Left lung (tissue), 10 donors: ENCODE data around the gene TTLL12. TPM values are rescaled to one million over a fixed set of nuclear protein-coding genes. Genes with fewer than 3 reads are reported as not detected.

Experiments
- ATAC-seq: fragments of 200-7000 bp; cut with Tn5 transposase; one replicate; pipeline ENCODE4 v1.9.1; 2020; ENCODE audit warnings: moderate library complexity
- DNase-seq, 4 donors: peaks; one replicate each; pipeline ENCODE4 v3.0.0-alpha.2; 2013 to 2020
- H3K27ac ChIP-seq, 2 donors: fragments of 200-600 bp; sonication (generic) in 1 of 2; one replicate each; pipeline versions ENCODE4 v1.5.0 to v1.8.0; 2020 to 2021
- H3K27me3 ChIP-seq, 2 donors: fragments of 200-600 bp; sonication (generic) in 1 of 2; one replicate each; pipeline versions ENCODE4 v1.5.0 to v1.8.0; 2020 to 2021
- H3K36me3 ChIP-seq, 2 donors: fragments of 200-600 bp; sonication (generic) in 1 of 2; one replicate each; pipeline versions ENCODE4 v1.5.0 to v1.8.0; 2020 to 2021
- H3K4me1 ChIP-seq, 2 donors: fragments of 200-600 bp; one replicate each; pipeline ENCODE4 v1.8.0; 2021
- H3K4me3 ChIP-seq, 2 donors: fragments of 200-600 bp; sonication (generic) in 1 of 2; one replicate each; pipeline versions ENCODE4 v1.5.0 to v1.8.0; 2020 to 2021; ENCODE audit warnings: mild to moderate bottlenecking in 1 of 2
- H3K9me3 ChIP-seq, 2 donors: fragments of 200-600 bp; sonication (generic) in 1 of 2; one replicate each; pipeline versions ENCODE4 v1.5.0 to v1.8.0; 2020 to 2021
- CTCF ChIP-seq, 2 donors: fragments of 200-600 bp; sonication (generic) in 1 of 2; IDR thresholded peaks; one replicate each; pipeline versions ENCODE4 v1.5.0 to v1.8.0; 2021; ENCODE audit warnings: antibody characterized with exemption in 2 of 2
- intact Hi-C, 2 donors: fragments of 100-400 bp; cut with DNase I; formaldehyde crosslinking; loops; one replicate each; pipeline versions ENCODE4 v1.11.2 to v1.14.2; 2022
- polyA plus RNA-seq, 6 donors: library from polyadenylated mRNA; unstranded; fragments of 120-200 nt; gene quantifications; one replicate each; pipeline ENCODE4 v1.2.1, GENCODE V29; 2013; ENCODE audit not compliant: insufficient read length in 6 of 6
- total RNA-seq, 2 donors: library from RNA; stranded (reverse); fragmentation: NEBNext Ultra II Directional; extraction: Animal tissue kit (Norgen Biotek cat#: 25700); gene quantifications; one replicate each; pipeline ENCODE4 v1.2.1, GENCODE V29; 2021
- donor health status: DM: no; HTN: yes; CAD: no.
- donor health status: DM: no; HTN: no; CAD: no.

TTLL12 gene
- total and polyA plus RNA-seq, 8 donors = 18.3 to 42.1 (median 22.0) TPM

- intact Hi-C loops = no loop called here
- Histone ChIP-seq H3K27me3 (no peaks in the 10 kb centered on the region), H3K36me3 (peaks cover 0 to 98% of the 10 kb centered on the region in 2 donors), H3K4me1 (peaks cover 0 to 9% of the 10 kb centered on the region in 2 donors), H3K27ac (no peak overlapping the region), H3K9me3 (no peaks in the 10 kb centered on the region), H3K4me3 (no peak overlapping the region)
- TF ChIP-seq CTCF (IDR thresholded peaks at IDR 0.05) = no peak
- ATAC-seq (no peak), DNase-seq (peak in 1 of 4 donors; percentile 59)
Observed at GRCh38 chr22:43171019-43171491, 15.9 kb downstream of the TTLL12 start.

GRCh38 chr22:43170131-43170480 is 16.8 kb downstream of the TTLL12 start:
- TF ChIP-seq CTCF (IDR thresholded peaks at IDR 0.05) = no peak
- intact Hi-C loops = no loop called here
- Histone ChIP-seq H3K36me3 (peaks cover 0 to 89% of the 10 kb centered on the region in 2 donors), H3K27me3 (no peaks in the 10 kb centered on the region), H3K4me3 (no peak overlapping the region), H3K9me3 (no peaks in the 10 kb centered on the region), H3K27ac (no peak overlapping the region), H3K4me1 (peaks cover 0 to 9% of the 10 kb centered on the region in 2 donors)
- peak in 1 of 4 donors; percentile 34 for DNase-seq
- ATAC-seq = no peak

- DNase-seq (peak in 1 of 4 donors; percentile 53), ATAC-seq (no peak)
- H3K4me3 ChIP-seq = no peak overlapping the region
- H3K27me3 ChIP-seq = no peaks in the 10 kb centered on the region
- no peak overlapping the region for H3K27ac ChIP-seq
- no peaks in the 10 kb centered on the region for H3K9me3 ChIP-seq
- intact Hi-C loops = no loop called here
- peaks cover 0 to 86% of the 10 kb centered on the region in 2 donors for H3K36me3 ChIP-seq
- peaks cover 0 to 14% of the 10 kb centered on the region in 2 donors for H3K4me1 ChIP-seq
- TF ChIP-seq CTCF (IDR thresholded peaks at IDR 0.05) = no peak
Observed at GRCh38 chr22:43169310-43170130, 17.4 kb downstream of the TTLL12 start.

- Histone ChIP-seq H3K27ac (no peak overlapping the region), H3K4me1 (peaks cover 3 to 20% of the 10 kb centered on the region in 2 donors), H3K27me3 (no peaks in the 10 kb centered on the region), H3K4me3 (no peak overlapping the region), H3K36me3 (peaks cover 0 to 80% of the 10 kb centered on the region in 2 donors), H3K9me3 (no peaks in the 10 kb centered on the region)
- intact Hi-C loops = no loop called here
- ATAC-seq = no peak
- no peak for TF ChIP-seq CTCF (IDR thresholded peaks at IDR 0.05)
- no peak for DNase-seq
Observed at GRCh38 chr22:43168471-43169309, 18.2 kb downstream of the TTLL12 start.
